ENCODE measurements around the gene FRS2. TPM values are rescaled to one million over a fixed set of nuclear protein-coding genes. Genes with fewer than 3 reads are reported as not detected.

FRS2 gene
- total RNA-seq, 2 donors from 2014 or later: 35.0 to 39.1 TPM

DNA sequence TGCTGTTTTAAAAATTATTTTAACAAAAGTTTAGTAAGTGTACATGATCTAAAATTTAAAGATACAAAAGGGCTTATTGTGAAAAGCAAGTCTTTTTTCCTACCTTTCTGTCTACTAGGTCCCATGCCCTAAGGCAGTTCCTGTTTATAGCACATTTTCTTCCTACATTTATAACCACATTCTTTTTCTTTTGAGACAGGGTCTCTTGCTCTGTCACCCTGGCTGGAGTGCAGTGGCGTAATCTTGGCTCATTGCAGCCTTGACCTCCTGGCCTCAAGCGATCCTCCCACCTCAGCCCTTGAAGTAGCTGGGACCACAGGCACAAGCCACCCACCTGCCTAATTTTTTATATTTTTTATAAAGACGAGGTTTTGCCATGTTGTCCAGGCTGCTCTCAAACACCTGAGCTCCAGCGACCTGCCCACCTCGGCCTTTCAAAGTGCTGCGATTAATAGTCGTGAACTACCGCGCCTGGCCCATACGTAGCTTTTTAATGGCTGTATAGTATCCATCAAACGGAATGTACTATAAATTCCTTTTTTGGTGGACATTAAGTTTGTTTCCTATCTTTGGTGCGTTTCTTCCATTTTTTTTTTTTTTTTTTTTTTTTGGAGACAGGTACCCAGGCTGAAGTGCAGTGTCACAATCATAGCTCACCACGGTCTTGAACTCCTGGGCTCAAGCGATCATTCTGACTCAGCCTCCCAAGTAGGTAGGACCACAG lies 20.9 kb downstream of the FRS2 start:
- intact Hi-C loops (cut with DNase I): no loop called here

DNA sequence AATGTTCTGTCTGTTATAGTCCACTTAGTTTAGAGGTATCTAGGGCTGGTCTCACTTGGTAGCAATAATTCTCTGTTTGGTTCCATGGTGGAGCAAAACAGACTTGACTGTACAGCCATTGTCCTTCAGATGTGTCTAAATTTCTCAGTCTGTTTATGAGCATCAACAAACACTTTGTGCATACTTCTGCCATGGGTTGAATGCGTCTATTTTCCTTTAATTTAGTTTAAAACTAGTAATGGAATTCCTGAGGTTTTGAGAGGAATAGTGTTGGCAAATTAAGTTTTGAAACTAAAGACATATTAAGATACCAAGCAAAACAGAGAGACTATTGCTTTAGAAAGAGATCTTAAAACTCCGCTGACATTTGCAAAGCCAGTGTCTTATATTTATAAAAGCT lies 22.6 kb downstream of the FRS2 start:
- DNase-seq (ENCODE audit: low spot score): no peak
- intact Hi-C loops (cut with DNase I): no loop called here

More for the DNA sequence above, 20.9 kb downstream of the FRS2 start:
- DNase-seq (ENCODE audit: low spot score): no peak

- no peak for DNase-seq (ENCODE audit: low spot score)
- intact Hi-C loops (cut with DNase I): no loop called here
These were observed 24.9 kb downstream of the FRS2 start for GRCh38 chr12:69495071-69495470.

DNA sequence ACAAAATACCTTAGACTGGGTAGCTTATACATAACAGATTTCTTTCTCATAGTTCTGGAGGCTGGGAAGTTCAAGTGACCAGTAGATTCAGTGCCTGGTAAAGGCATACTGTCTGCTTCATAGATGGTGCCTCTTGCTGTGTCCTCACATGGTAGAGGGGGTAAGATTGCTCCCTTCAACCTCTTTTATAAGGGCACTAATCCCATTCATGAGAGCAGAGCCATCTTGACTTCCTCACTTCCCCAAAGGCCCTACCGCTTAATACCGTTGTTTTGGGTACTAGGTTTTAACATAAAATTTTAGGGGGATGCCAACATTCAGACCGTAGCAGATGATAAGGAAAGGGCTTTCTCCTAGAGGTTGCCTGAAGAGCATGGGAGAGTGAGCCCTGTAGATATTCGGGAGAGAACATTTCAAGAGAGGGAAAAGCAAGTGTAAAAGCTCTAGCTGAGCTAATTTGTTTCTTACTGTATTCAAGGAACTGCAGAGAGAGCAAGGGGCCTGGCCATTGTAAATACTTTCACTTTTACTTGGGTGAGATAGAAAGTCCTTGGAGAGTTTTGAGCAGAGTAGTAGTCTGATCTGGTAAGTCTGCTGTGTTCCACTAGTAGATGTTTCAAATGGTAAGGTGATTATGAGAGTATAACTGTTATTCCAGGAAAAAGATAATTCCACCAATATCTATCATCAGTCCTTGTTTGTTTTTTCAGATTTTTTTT lies 27.3 kb downstream of the FRS2 start:
- intact Hi-C loops (cut with DNase I): no loop called here
- no peak for DNase-seq (ENCODE audit: low spot score)

DNA sequence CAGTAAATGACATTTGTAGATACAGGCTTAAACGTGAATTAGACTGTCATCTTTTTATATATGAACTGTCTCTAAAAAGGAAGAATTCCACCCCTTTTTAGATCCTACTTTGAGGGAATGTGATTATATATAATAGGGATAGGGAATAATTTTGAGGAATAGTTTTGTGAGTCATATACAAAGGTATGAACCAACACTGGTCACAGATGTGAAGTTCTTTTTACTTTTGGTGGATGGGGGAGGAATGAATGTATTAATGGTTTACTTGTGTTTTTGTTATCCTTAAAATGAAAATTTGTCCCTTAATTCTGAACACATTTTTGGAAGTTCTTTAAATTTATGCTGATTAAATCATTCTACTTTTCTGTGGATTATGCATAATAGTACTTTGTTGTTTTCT lies 30.4 kb downstream of the FRS2 start:
- intact Hi-C loops (cut with DNase I): no loop called here
- no peak for DNase-seq (ENCODE audit: low spot score)

DNA sequence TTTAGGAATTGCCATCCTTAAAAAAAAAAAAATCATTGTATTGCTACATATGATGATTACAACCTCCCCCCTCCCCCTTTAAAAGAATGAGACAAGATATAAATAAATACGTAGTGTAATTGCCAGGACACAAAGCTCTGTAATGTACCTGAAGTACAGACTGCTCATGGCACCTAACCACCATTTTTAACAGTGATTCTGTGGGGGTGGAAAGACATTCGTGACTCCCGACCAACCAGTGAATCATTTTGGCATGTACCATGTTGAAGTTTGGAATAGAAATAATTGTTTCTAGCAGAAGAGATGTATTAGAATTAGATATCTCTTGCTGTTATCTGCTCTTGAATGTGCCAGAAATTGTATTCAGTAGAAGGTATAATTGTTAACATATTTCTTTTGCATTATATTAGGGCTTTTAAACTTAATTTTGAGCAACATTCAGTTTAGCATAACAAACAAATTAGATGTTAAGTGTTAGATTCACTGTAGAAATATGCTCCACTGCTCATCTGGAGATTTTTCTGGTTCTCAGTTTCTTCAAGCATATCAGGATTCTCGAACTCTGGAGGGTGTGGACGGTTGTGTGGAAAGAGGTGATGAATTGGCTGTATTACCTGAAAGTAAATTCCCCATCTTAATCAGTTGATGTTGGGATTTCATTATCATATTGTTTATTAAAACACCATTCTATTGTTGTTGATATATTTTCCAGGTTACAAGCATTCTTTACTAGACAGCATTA lies 31.1 kb downstream of the FRS2 start:
- intact Hi-C loops (cut with DNase I): no loop called here
- DNase-seq (ENCODE audit: low spot score): no peak

- intact Hi-C loops (cut with DNase I): no loop called here
- DNase-seq (ENCODE audit: low spot score): no peak
These were observed 32.3 kb downstream of the FRS2 start for GRCh38 chr12:69502345-69503081.

- no peak for DNase-seq (ENCODE audit: low spot score)
- intact Hi-C loops (cut with DNase I): no loop called here
These were observed 37.9 kb downstream of the FRS2 start for GRCh38 chr12:69508091-69508490.

- intact Hi-C loops (cut with DNase I): no loop called here
- DNase-seq (ENCODE audit: low spot score): no peak
These were observed 38.4 kb downstream of the FRS2 start for GRCh38 chr12:69508621-69509020.

GRCh38 chr12:69509308-69509736 lies 39.1 kb downstream of the FRS2 start:
- intact Hi-C loops (cut with DNase I): no loop called here

GRCh38 chr12:69509904-69510827 lies 40.0 kb downstream of the FRS2 start:
- DNase-seq (ENCODE audit: low spot score): no peak
- intact Hi-C loops (cut with DNase I): no loop called here

More at GRCh38 chr12:69509308-69509736, 39.1 kb downstream of the FRS2 start:
- DNase-seq (ENCODE audit: low spot score): no peak

DNA sequence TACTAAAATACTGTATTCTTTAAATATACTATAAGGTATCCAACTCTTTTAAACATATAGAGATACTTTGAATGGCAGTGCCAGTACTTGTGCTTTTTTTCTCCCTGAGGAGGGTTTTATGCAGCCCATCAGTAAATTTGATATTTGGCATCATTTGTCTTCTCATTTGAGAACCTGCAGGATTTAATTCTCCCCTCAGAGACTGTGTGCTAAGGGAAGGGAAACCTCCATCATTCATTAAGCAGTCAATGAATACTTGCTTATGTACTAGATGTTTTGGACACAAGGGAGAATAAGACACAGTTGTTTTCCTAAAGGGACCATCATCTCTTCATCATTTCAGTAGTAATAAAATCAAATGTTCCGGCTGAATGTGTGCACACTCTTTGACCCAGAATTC lies 40.8 kb downstream of the FRS2 start:
- intact Hi-C loops (cut with DNase I): no loop called here
- DNase-seq (ENCODE audit: low spot score): no peak

GRCh38 chr12:69511469-69512267 lies 41.5 kb downstream of the FRS2 start:
- intact Hi-C loops (cut with DNase I): no loop called here

GRCh38 chr12:69512820-69513219 lies 42.6 kb downstream of the FRS2 start:
- intact Hi-C loops (cut with DNase I): no loop called here
- DNase-seq (ENCODE audit: low spot score): no peak

More at GRCh38 chr12:69511469-69512267, 41.5 kb downstream of the FRS2 start:
- DNase-seq (ENCODE audit: low spot score): no peak

DNA sequence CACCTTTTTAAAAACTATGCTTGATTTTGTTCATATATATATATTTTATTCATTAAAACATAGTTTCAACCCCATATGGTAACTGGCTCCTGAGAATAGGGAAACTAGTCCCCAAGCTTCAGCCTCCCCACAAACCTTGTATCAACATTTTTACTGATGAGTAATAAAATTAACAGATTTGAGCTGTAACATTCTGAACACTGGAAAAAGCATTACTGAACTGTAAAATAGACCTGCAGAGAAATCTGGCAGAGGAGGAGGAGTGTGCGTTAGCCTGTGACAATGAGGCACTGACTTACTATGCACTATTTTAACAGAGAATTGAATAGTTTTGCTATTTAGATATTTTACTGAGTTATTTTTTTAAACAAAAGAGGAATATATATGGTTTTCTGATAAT lies 43.1 kb downstream of the FRS2 start:
- intact Hi-C loops (cut with DNase I): no loop called here

DNA sequence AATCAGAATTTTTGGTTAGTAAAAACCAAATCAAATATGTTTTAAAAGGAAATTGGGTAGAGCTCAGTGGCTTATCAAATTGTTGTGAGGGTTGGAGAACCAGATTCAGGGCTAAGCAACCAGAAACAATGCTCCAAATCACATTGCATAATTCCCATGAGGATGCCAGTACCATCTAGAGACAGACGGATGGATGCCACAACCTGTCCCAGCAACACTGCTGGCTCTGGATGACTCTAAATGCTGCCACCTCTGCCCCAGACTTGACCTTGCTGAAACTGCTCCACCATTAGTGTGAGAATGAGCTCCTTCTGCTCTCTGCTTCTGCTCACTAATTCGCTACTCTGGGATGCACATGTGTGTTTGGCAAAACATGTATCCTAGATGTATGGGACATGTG lies 43.9 kb downstream of the FRS2 start:
- DNase-seq (ENCODE audit: low spot score): no peak
- intact Hi-C loops (cut with DNase I): no loop called here

More for the DNA sequence above, 43.1 kb downstream of the FRS2 start:
- DNase-seq (ENCODE audit: low spot score): no peak

DNA sequence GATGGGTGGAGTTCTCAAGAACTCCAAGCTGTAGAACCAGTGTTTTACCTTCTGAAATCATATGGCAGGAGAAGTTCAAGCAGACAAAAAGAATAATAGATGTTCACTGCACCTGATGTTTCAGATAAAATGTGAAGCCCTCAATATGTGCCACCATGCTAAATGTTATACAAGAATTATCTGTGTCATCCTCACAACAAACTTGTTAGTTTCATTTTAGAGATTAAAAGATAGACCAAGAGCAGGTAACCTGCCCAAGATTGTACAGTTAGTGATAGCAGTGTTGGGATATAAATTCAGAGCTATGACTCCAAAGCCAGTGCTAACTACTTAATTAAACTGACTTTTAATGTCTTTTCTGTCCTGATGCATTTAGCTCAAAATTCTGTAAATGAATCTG lies 44.7 kb downstream of the FRS2 start:
- intact Hi-C loops (cut with DNase I): no loop called here
- DNase-seq (ENCODE audit: low spot score): no peak
